Measurements from ENCODE around the gene TFEB.

TFEB gene

GRCh38 chr6:41721414-41721813 lies 14.0 kb downstream of the TFEB start:
- no peak for DNase-seq

GRCh38 chr6:41720783-41721182 lies 14.6 kb downstream of the TFEB start:
- no peak for DNase-seq

GRCh38 chr6:41720262-41720620 lies 15.2 kb downstream of the TFEB start:
- DNase-seq: no peak

GRCh38 chr6:41719436-41720261 lies 15.8 kb downstream of the TFEB start:
- no peak for DNase-seq

- no peak for DNase-seq
Measured at GRCh38 chr6:41718828-41719227, 16.6 kb downstream of the TFEB start.

GRCh38 chr6:41717392-41717736 lies 18.0 kb downstream of the TFEB start:
- DNase-seq: no peak

GRCh38 chr6:41716516-41717391 lies 18.7 kb downstream of the TFEB start:
- DNase-seq: no peak

GRCh38 chr6:41715795-41716515 lies 19.5 kb downstream of the TFEB start:
- no peak for DNase-seq

GRCh38 chr6:41714556-41715273 lies 20.7 kb downstream of the TFEB start:
- no peak for DNase-seq

GRCh38 chr6:41713650-41714291 lies 21.6 kb downstream of the TFEB start:
- DNase-seq: no peak

- DNase-seq: no peak
Measured at GRCh38 chr6:41713159-41713649, 22.2 kb downstream of the TFEB start.

GRCh38 chr6:41712651-41713103 lies 22.7 kb downstream of the TFEB start:
- DNase-seq: no peak

- no peak for DNase-seq
Measured at GRCh38 chr6:41711323-41712038, 23.9 kb downstream of the TFEB start.

- no peak for DNase-seq
Measured at GRCh38 chr6:41709375-41709774, 26.0 kb downstream of the TFEB start.

- DNase-seq: no peak
Measured at GRCh38 chr6:41708856-41709255, 26.6 kb downstream of the TFEB start.

GRCh38 chr6:41707565-41708200 lies 27.7 kb downstream of the TFEB start:
- DNase-seq: no peak

- DNase-seq: no peak
Measured at GRCh38 chr6:41706876-41707564, 28.4 kb downstream of the TFEB start.

GRCh38 chr6:41705996-41706835 lies 29.2 kb downstream of the TFEB start:
- DNase-seq: no peak

GRCh38 chr6:41705311-41705995 lies 30.0 kb downstream of the TFEB start:
- DNase-seq: no peak
